Posterior vena cava (tissue), 2 donors: Measurements from ENCODE around the gene C1orf232. TPM values are rescaled to one million over a fixed set of nuclear protein-coding genes. Genes with fewer than 3 reads are reported as not detected.

Experiments used
- DNase-seq: peaks from one replicate; pipeline ENCODE4 v3.0.0-alpha.2; 2020; ENCODE audit warnings: low spot score
- intact Hi-C, 2 donors: fragments of 100-400 bp; cut with DNase I; formaldehyde crosslinking; loops; one replicate each; pipeline versions ENCODE4 v1.14.1 to v1.14.2; 2022 to 2023
- long read RNA-seq, 2 donors: library from polyadenylated mRNA; unstranded; transcript quantifications; one replicate each; pipeline ENCODE4 v2.0.0, GENCODE V29; 2020 to 2021
- total RNA-seq, 2 donors: library from RNA; stranded (reverse); fragmentation: NEBNext Ultra II Directional; extraction: Animal tissue kit (Norgen Biotek cat#: 25700); gene quantifications; one replicate each; pipeline ENCODE4 v1.2.1, GENCODE V29; 2021
- donor health status: DM: yes; HTN: yes; CAD: no.
- donor health status: DM: yes; HTN: yes; CAD: no.

Gene C1orf232
- not detected for total RNA-seq
- long read RNA-seq, donor 1: 0 reads
- long read RNA-seq, donor 2: 0 reads

GRCh38 chr1:26168410-26169197 lies at the start of gene C1orf232:
TSS of gene C1orf232 (minus strand) at chr1:26168963. CDS start at chr1:26168499, 464 bp downstream.
- intact Hi-C loops: loop anchor here in 1 of 2 donors (5.0 kb wide), 1 partner anchor 154 kb away; no protein-coding TSS in a partner anchor
- DNase-seq: no peak

GRCh38 chr1:26215246-26215645 lies 46.5 kb upstream of the C1orf232 start:
- peak; percentile 15 for DNase-seq
- intact Hi-C loops: no loop called here

GRCh38 chr1:26213335-26213905 lies 44.7 kb upstream of the C1orf232 start:
- intact Hi-C loops: no loop called here
- DNase-seq: peak; percentile 10

GRCh38 chr1:26212726-26213125 lies 44.0 kb upstream of the C1orf232 start:
- DNase-seq: peak; percentile 22
- intact Hi-C loops: no loop called here

- no peak for DNase-seq
- intact Hi-C loops: no loop called here
These were observed 41.5 kb upstream of the C1orf232 start for GRCh38 chr1:26210147-26210870.

GRCh38 chr1:26203642-26204318 lies 35.0 kb upstream of the C1orf232 start:
- intact Hi-C loops: no loop called here
- DNase-seq: no peak

- no peak for DNase-seq
- intact Hi-C loops: no loop called here
These were observed 31.6 kb upstream of the C1orf232 start for GRCh38 chr1:26200413-26200812.

GRCh38 chr1:26197813-26198212 lies 29.1 kb upstream of the C1orf232 start:
- DNase-seq: no peak
- intact Hi-C loops: no loop called here

- intact Hi-C loops: no loop called here
- no peak for DNase-seq
These were observed 28.5 kb upstream of the C1orf232 start for GRCh38 chr1:26197301-26197700.

- intact Hi-C loops: no loop called here
- no peak for DNase-seq
These were observed 27.0 kb upstream of the C1orf232 start for GRCh38 chr1:26195805-26196204.

- intact Hi-C loops: no loop called here
- DNase-seq: no peak
These were observed 23.0 kb upstream of the C1orf232 start for GRCh38 chr1:26191739-26192138.

- no peak for DNase-seq
- intact Hi-C loops: no loop called here
These were observed 21.7 kb upstream of the C1orf232 start, which contains the start of gene CATSPER4 for GRCh38 chr1:26190373-26190987. TSS of gene CATSPER4 (plus strand) at chr1:26190602. CDS start at chr1:26190628, 26 bp downstream.

- intact Hi-C loops: no loop called here
These were observed 21.1 kb upstream of the C1orf232 start for GRCh38 chr1:26189751-26190275.

GRCh38 chr1:26189331-26189730 lies 20.6 kb upstream of the C1orf232 start:
- intact Hi-C loops: no loop called here
- DNase-seq: no peak

More at GRCh38 chr1:26189751-26190275, 21.1 kb upstream of the C1orf232 start:
- no peak for DNase-seq

- intact Hi-C loops: no loop called here
- DNase-seq: no peak
These were observed 19.7 kb upstream of the C1orf232 start for GRCh38 chr1:26188477-26188876.

GRCh38 chr1:26187882-26188281 lies 19.1 kb upstream of the C1orf232 start:
- intact Hi-C loops: no loop called here

GRCh38 chr1:26184883-26185282 lies 16.1 kb upstream of the C1orf232 start:
- intact Hi-C loops: no loop called here

More at GRCh38 chr1:26187882-26188281, 19.1 kb upstream of the C1orf232 start:
- DNase-seq: no peak

GRCh38 chr1:26184086-26184485 lies 15.3 kb upstream of the C1orf232 start:
- no peak for DNase-seq
- intact Hi-C loops: no loop called here

More at GRCh38 chr1:26184883-26185282, 16.1 kb upstream of the C1orf232 start:
- DNase-seq: no peak

- intact Hi-C loops: no loop called here
- no peak for DNase-seq
These were observed 13.6 kb upstream of the C1orf232 start for GRCh38 chr1:26182383-26182696.
